HG02642 (cell line): ENCODE measurements around the gene KCTD12.
"Not testable (repeated sequence)": the region's sequence is repeated elsewhere in the genome, so short reads cannot be mapped to it uniquely, and the experiment has no call there.

Source experiments
- ATAC-seq: cut with Tn5 transposase; IDR thresholded peaks from one replicate; pipeline ENCODE4 v1.9.1; 2021; ENCODE audit warnings: mild to moderate bottlenecking; ENCODE audit not compliant: unreplicated experiment, poor library complexity

KCTD12 gene

GRCh38 chr13:76886292-76887075, at the start of gene KCTD12:
TSS of gene KCTD12 (minus strand) at chr13:76886405. CDS start at chr13:76886148, 257 bp downstream.
- peak; percentile 78 for ATAC-seq

GRCh38 chr13:76934671-76935070, 48.5 kb upstream of the KCTD12 start:
- ATAC-seq: no peak

DNA sequence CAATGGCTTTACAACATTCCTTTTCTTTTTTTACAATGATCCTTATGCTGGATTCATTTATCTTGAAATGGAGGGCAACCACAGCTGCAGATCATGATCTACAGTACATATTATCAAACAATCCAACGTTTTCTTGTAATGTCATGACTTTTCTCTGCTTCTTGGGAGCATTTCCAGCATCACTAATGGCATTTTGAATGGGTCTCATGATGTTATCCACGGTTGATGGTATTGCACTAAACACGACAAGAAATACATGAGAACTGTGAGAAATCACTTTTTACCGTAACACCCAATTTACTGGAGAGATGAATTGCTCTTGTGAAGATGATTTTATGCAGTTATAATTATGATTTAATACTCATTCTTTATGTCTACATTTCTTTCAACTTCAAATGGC, 45.9 kb upstream of the KCTD12 start:
- ATAC-seq: no peak

GRCh38 chr13:76929851-76930374, 43.7 kb upstream of the KCTD12 start:
- no peak for ATAC-seq

GRCh38 chr13:76929320-76929719, 43.1 kb upstream of the KCTD12 start:
- ATAC-seq: no peak

- ATAC-seq: no peak
Measured at GRCh38 chr13:76928456-76928855, 42.3 kb upstream of the KCTD12 start.

- no peak for ATAC-seq
Measured at GRCh38 chr13:76927955-76928354, 41.8 kb upstream of the KCTD12 start.

DNA sequence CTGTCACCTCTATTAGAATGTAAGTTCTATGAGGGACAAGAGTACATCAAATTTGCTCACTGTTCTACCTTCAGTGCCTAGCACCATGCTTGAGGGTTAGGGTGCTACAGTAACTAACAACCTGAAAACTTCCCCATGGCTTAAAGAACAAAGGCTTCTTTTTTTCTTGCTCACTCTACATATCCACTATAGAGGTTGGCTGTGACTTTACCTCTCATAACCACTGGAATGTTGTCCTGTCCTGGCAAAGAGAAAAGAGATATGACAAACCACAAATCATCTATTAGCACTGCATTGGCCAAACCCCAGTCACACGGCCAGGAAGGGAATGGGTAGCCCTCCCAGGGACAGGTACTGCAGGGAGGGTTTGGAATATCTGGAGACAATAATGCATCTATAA, 38.9 kb upstream of the KCTD12 start:
- ATAC-seq: no peak

- ATAC-seq: no peak
Measured at GRCh38 chr13:76921516-76921915, 35.3 kb upstream of the KCTD12 start.

DNA sequence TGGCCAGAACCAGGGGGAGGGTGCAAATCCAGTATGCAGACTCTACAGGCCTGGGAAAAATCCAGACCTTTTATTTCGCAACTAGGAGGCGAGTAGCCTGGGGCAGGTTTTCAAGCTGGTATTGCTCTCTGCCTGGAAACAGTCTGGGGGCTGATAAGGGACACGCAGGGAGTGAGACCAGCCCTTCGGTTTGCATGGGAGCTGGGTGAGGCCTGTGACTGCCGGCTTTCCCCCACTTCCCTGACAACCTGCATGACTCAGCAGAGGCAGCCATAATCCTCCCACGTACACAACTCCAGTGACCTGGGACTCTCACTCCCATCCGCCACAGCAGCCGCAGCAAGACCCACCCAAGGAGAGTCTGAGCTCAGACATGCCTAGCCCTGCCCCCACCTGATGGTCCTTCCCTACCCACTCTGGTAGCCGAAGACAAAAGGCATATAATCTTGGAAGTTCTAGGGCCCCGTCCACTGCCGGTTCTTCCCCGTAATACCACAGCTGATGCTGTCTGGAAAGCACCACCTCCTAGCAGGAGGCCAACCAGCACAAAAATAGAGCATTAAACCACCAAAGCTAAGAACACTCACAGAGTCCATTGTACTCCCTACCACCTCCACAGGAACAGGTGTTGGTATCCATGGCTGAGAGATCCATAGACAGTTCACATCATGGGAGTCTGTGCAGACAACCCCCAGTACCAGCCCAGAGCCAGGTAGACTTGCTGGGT, 31.7 kb upstream of the KCTD12 start:
- not testable (repeated sequence) for ATAC-seq

DNA sequence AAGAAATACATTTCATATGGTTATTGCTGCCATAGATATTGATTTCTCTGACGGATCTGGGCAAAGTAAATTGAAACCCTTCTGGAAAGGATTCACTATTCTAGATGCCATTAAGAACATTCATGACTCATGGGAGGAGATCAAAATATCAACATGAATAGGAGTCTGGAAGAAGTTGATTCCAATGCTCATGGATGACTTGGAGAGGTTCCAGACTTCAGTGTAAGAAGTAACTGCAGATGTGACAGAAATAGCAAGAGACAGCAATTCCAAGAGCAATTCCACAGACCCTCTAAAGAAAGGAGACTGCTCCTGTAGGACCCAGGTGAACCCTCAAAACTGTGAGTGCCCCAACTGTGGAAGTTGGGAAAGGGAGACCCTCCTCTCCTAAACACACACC, 30.9 kb upstream of the KCTD12 start:
- no peak for ATAC-seq

DNA sequence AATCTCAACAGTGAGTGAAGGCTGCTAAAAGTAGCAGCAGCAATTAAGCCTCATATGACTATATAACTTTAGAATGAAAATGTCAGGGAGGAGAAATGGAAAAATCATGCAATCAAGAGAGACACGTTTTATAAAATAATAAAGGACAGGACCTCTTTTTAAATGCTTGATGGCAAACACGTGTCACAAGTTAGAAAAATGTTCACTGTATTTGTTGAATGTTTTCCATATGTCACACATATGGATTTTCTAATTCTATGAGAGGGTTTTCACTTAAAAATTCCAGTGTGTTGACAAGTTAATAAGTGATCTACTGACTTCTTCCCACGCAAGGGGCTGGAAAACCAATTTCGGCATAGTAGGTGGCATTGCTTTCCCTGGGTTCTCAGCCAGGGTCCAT, 27.7 kb upstream of the KCTD12 start:
- ATAC-seq: no peak

GRCh38 chr13:76912476-76912875, 26.3 kb upstream of the KCTD12 start:
- ATAC-seq: no peak

DNA sequence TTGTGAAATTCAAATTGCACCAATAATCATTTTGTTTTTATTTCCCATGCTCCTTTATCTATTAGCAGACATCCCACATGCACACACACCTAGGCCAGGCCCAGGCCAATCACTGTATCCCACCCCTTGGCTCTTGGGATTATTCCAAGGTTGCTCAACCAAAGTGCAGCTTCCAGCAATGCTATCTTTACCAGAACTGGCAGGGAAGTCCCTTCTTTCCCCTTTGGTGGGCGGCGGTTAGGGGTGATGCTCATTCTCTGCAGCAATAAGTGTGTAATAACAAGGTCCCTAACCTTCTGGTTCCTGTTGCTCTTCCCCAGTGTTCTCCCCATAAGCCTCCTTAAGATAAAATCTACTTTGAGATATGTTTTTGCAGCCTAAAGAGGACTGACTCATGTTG, 18.3 kb upstream of the KCTD12 start:
- no peak for ATAC-seq

- ATAC-seq: peak; percentile 95
Measured at GRCh38 chr13:76903544-76904162, 17.4 kb upstream of the KCTD12 start.

DNA sequence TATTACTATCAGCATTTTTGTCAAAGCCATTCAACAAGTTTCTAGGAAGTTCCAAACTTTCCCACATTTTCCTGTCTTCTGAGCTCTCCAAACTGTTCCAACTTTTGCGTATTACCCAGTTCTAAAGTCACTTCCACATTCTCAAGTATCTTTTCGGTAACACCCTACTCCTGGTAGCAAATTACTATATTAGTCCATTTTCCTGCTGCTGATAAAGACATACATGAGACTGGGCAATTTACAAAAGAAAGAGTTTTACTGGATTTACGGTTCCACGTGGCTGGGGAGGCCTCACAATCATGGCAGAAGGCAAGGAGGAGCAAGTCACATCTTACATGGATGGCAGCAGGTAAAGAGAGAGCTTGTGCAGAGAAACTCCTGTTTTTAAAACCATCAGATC, 12.9 kb upstream of the KCTD12 start:
- not testable (repeated sequence) for ATAC-seq

DNA sequence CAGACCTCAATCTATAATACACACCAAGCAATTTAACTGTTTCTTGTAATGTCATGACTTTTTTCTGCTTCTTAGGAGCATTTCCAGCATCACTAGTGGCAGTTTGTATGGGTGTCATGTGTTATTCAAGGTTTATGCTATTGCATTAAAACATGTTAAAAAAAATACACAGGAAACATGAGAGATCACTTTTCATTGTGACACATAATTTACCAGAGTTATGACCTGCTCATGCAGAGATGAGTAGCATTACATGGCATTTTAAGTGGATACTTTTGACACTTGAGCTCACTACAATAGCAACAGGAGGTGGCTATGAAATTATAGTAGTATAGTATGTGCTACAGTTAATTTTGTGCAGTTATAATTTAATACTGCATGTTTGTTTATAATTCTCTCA, 11.0 kb upstream of the KCTD12 start:
- not testable (repeated sequence) for ATAC-seq

DNA sequence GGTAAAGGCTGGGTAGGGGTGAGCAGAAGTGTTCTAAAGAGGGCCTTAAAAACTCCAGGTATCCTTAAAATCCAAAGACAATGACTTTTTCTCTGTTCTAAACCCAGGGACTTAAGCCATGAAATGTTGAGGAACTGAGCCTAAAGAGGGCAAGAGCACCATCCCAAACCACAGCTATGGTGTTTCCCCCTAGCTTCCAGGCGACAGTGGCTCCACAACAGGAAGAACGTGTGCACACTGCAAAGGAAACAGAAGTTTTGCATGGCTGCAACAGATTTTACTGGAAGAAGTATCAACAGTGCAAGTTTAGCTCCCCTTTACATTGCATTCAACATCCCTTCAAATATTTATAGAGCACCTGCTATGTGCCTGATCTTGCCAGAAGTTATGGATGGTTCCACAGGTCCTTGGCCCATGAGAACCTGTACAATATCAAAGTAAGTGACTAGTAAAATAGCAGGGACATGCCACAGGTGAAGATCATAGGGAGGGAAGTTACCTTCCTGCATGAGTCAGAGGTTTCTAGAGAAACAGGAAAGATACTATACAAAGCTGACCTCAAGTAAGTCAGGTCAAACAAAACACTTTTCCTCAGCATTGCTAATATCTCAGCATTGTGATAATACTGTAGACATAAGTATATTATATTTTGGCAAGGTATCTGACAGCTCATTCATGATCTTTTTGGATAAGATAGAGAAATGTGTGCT, 8.4 kb upstream of the KCTD12 start:
- peak; percentile 49 for ATAC-seq

- peak; percentile 48 for ATAC-seq
Measured at GRCh38 chr13:76892488-76892887, 6.3 kb upstream of the KCTD12 start.

GRCh38 chr13:76890021-76890420, 3.8 kb upstream of the KCTD12 start:
- no peak for ATAC-seq
